Endothelial cell (in vitro differentiated cells): ENCODE results near the gene DRD2. TPM values are rescaled to one million over a fixed set of nuclear protein-coding genes. Genes with fewer than 3 reads are reported as not detected.

Experiments used
- DNase-seq: peaks from one replicate; pipeline ENCODE4 v3.0.0; 2021; ENCODE audit warnings: low spot score
- H3K27ac Mint-ChIP-seq: one replicate; pipeline ENCODE4 v1.8.0; 2021; ENCODE audit warnings: mixed read lengths, inconsistent platforms; ENCODE audit not compliant: unreplicated experiment
- H3K27me3 Mint-ChIP-seq: one replicate; pipeline ENCODE4 v1.8.0; 2021; ENCODE audit warnings: mild to moderate bottlenecking, moderate library complexity, mixed read lengths, inconsistent platforms; ENCODE audit not compliant: unreplicated experiment
- H3K36me3 Mint-ChIP-seq: one replicate; pipeline ENCODE4 v1.8.0; 2021; ENCODE audit warnings: mild to moderate bottlenecking, low read depth, mixed read lengths, inconsistent platforms; ENCODE audit not compliant: unreplicated experiment
- H3K4me1 Mint-ChIP-seq: one replicate; pipeline ENCODE4 v1.8.0; 2021; ENCODE audit warnings: mild to moderate bottlenecking, mixed read lengths, inconsistent platforms; ENCODE audit not compliant: unreplicated experiment
- H3K4me3 Mint-ChIP-seq: one replicate; pipeline ENCODE4 v1.8.0; 2021; ENCODE audit warnings: mild to moderate bottlenecking, mixed read lengths, inconsistent platforms; ENCODE audit not compliant: unreplicated experiment
- H3K9me3 Mint-ChIP-seq: one replicate; pipeline ENCODE4 v1.8.0; 2021; ENCODE audit warnings: mixed read lengths, inconsistent platforms; ENCODE audit not compliant: unreplicated experiment
- total RNA-seq: library from RNA; stranded (reverse); fragmentation: NEBNext Ultra II Directional; extraction: Animal tissue kit (Norgen Biotek cat#: 25700); gene quantifications from one replicate; pipeline ENCODE4 v1.2.1, GENCODE V29; 2021; ENCODE audit not compliant: unreplicated experiment
- TF ChIP-seq, protein P1 (sequence below): fragments of 200-600 bp; sonication (generic); IDR thresholded peaks from one replicate; pipeline ENCODE4 v1.5.0; 2021; ENCODE audit warnings: antibody characterized with exemption; ENCODE audit not compliant: unreplicated experiment

DRD2 gene
- total RNA-seq, 1 donor from 2014 or later = 1.3 TPM

DNA sequence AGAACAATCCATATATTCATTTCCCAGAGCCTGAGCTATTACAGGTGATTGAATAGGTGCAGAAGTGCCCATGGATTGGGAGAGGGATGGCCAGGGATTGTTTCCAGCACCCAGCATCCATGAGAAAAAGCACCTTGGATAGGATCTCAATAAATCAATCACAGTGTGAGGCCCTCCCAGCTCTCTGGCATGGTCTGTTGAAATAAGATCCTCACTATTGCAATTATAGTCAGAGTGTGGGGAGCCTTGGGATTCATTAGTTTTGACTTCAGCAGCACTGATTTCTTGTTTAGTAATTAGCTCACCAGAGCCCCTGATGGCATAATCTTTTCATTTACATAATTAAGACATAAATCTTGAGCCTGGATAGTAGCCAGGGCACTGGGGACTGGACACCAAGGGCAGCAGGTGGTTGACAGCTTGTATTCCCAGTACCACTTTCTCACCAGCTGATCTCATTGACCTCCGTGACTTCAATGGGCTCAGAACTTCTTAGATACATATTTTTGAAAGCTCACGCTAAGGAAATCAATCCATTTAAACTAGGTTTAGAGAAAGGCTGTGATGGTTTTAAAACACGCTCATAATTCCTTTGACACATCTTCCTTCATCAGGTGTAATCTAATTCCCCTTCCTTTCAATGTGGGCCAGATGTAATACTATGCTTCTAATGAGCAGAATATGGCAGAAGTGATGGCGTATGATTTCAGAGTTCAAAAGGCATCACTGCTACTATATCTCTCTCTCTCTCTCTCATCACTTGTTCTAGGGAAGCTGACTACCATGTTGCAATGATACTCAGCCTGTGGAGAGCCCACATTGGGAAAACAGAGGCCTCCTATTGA, 22.1 kb upstream of the DRD2 start:
- H3K9me3 Mint-ChIP-seq = no peaks in the 10 kb centered on the region

DNA sequence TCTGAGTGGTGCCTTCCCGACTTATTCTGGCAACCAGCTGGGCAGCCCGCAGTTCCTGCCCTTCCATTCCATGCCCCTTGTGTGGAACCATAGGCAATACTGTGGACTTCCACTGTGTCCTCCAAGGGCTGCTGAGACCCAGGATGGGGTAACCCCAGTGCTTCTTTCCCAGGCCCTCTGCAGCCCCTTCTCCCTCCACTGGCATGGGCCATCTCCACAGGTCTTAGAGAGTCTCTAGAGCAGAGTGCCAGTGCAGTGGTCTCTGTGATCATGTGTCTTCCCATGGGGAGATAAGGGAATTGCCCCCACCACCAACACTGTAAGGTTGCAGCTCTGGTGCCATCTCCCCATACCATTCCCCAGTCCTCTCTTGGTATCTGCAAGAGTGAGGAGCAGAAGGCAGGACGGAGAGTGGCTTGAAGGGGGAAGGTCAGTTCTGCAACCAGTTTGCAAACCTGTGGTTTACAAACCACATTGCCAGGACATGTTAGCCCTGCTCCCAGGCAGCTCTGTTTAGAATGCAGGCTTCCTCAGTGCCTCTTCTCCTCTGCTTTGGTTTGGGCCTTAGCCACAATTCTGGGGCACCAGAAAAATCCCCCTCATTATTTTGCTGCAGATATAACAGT, 20.9 kb upstream of the DRD2 start:
- no peak overlapping the region for H3K27ac Mint-ChIP-seq
- TF ChIP-seq, protein P1, sequence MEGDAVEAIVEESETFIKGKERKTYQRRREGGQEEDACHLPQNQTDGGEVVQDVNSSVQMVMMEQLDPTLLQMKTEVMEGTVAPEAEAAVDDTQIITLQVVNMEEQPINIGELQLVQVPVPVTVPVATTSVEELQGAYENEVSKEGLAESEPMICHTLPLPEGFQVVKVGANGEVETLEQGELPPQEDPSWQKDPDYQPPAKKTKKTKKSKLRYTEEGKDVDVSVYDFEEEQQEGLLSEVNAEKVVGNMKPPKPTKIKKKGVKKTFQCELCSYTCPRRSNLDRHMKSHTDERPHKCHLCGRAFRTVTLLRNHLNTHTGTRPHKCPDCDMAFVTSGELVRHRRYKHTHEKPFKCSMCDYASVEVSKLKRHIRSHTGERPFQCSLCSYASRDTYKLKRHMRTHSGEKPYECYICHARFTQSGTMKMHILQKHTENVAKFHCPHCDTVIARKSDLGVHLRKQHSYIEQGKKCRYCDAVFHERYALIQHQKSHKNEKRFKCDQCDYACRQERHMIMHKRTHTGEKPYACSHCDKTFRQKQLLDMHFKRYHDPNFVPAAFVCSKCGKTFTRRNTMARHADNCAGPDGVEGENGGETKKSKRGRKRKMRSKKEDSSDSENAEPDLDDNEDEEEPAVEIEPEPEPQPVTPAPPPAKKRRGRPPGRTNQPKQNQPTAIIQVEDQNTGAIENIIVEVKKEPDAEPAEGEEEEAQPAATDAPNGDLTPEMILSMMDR = no peak
- no peaks in the 10 kb centered on the region for H3K9me3 Mint-ChIP-seq
- DNase-seq = no peak
- no peaks in the 10 kb centered on the region for H3K27me3 Mint-ChIP-seq
- H3K36me3 Mint-ChIP-seq = no peaks in the 10 kb centered on the region
- H3K4me3 Mint-ChIP-seq = no peak overlapping the region
- H3K4me1 Mint-ChIP-seq = no peaks in the 10 kb centered on the region

More for the DNA sequence above, 22.1 kb upstream of the DRD2 start:
- no peak for DNase-seq
- Mint-ChIP-seq H3K4me3 (no peak overlapping the region), H3K27me3 (peaks cover 2% of the 10 kb centered on the region), H3K4me1 (no peaks in the 10 kb centered on the region), H3K36me3 (no peaks in the 10 kb centered on the region), H3K27ac (no peak overlapping the region)
- TF ChIP-seq, protein P1 = no peak

DNA sequence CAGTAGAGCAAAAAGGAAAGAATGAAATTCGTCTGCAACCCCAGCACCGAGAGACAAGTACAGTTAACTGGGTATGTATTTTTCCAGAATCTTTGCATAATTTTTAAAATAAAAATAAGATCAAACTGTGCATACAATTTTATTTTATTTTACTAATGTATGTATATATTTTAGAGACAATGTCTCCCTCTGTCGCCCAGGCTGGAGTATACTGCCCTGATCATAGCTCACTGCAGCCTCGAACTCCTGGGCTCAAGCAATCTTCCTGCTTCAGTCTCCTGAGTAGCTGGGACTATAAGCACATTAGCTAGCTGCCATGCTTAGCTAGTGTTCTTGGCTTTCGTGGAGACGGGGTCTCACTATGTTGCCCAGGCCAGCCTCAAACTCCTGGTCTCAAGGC, 18.8 kb upstream of the DRD2 start:
- no peak overlapping the region for H3K4me3 Mint-ChIP-seq
- no peaks in the 10 kb centered on the region for H3K36me3 Mint-ChIP-seq
- DNase-seq = no peak
- TF ChIP-seq, protein P1 = no peak
- no peaks in the 10 kb centered on the region for H3K27me3 Mint-ChIP-seq
- H3K27ac Mint-ChIP-seq = no peak overlapping the region
- H3K9me3 Mint-ChIP-seq = no peaks in the 10 kb centered on the region
- no peaks in the 10 kb centered on the region for H3K4me1 Mint-ChIP-seq

DNA sequence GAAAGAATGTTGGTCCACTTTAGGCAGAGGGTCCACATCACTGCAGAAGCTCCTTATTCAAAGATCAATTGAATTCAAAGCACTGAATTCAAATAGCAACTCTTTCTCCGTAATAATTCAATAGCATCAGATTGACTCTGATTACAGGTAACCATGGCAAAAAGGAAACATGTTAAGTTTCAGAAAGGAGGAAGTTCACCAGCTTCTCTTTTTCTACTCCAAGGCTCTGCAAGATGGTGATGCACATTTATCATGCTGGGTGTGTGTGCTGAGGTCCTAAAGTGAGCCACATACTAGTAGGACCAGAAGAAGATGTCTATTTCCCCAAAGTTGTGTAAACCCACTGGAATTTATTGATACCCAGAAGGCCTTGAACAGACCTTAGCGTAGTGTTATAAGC, 18.0 kb upstream of the DRD2 start:
- Mint-ChIP-seq H3K36me3 (no peaks in the 10 kb centered on the region), H3K4me3 (no peak overlapping the region), H3K4me1 (no peaks in the 10 kb centered on the region), H3K27me3 (no peaks in the 10 kb centered on the region), H3K9me3 (no peaks in the 10 kb centered on the region), H3K27ac (no peak overlapping the region)
- TF ChIP-seq, protein P1 = no peak
- no peak for DNase-seq

DNA sequence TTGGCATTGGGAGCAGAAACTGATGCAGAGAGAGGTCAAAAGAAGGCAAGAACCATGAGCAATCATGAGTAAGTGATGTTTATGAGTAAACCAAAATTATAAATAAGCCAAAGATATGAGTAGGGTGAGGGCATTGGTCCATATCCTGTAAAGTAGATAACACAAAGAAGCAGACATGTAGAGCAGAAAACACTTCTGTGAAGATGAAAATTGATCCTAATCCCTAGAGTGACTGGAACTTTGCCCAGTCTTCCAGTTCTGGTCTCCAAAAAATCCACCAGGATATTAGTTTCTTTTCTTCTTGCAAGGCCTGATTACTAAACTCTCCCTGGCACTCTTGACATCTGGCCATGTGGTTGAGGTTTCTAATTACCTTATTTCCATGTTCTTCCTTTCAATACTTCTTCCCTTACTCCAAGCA, 13.7 kb upstream of the DRD2 start:
- no peaks in the 10 kb centered on the region for H3K9me3 Mint-ChIP-seq

More for the DNA sequence above, 13.7 kb upstream of the DRD2 start:
- H3K27ac Mint-ChIP-seq = no peak overlapping the region
- no peaks in the 10 kb centered on the region for H3K36me3 Mint-ChIP-seq
- no peaks in the 10 kb centered on the region for H3K4me1 Mint-ChIP-seq
- H3K27me3 Mint-ChIP-seq = peaks cover 2% of the 10 kb centered on the region
- TF ChIP-seq, protein P1 = no peak
- no peak overlapping the region for H3K4me3 Mint-ChIP-seq
- DNase-seq = no peak
